ENCODE measurements around the gene NRP1. TPM values are rescaled to one million over a fixed set of nuclear protein-coding genes. Genes with fewer than 3 reads are reported as not detected.
"Not testable (repeated sequence)": the region's sequence is repeated elsewhere in the genome, so short reads cannot be mapped to it uniquely, and the experiment has no call there.

The NRP1 gene
- total and polyA plus RNA-seq, 4 experiments from 2014 or later = 1.6 TPM; not detected in 2

- Mint-ChIP-seq H3K27me3 (no peaks in the 10 kb centered on the region), H3K36me3 (peaks cover 11 to 14% of the 10 kb centered on the region in 2 donors), H3K9me3 (peaks cover 0 to 4% (median 0%) of the 10 kb centered on the region in 8 donors), H3K4me3 (peak overlapping the region; percentile 57 to 81 (median 75)), H3K4me1 (peaks cover 63 to 93% (median 80%) of the 10 kb centered on the region in 4 donors), H3K27ac (peak overlapping the region; percentile 98 to 100 (median 100))
- DNase-seq = peak; percentile 94 to 97 (median 95)
- Histone ChIP-seq H3K9me3 (ENCODE audit: control insufficient read depth in 1 of 2, low read length in 2 of 2) (no peaks in the 10 kb centered on the region), H3K4me3 (ENCODE audit: low read length in 2 of 2) (peak overlapping the region; percentile 10 to 54), H3K27ac (ENCODE audit: low read depth, low read length) (peak overlapping the region; percentile 84), H3K36me3 (ENCODE audit: insufficient read depth, low read length) (no peaks in the 10 kb centered on the region), H3K27me3 (ENCODE audit: insufficient read depth, low read length) (no peaks in the 10 kb centered on the region), H3K4me1 (ENCODE audit: insufficient read depth, low read length) (peaks cover 92% of the 10 kb centered on the region)
- intact Hi-C loops (cut with micrococcal nuclease) = loop anchor here (1.0 to 5.0 kb wide), 6 partner anchors 12 to 792 kb away; partner anchors contain the start of genes CCDC7, EPC1 and ITGB1
- CTCF ChIA-PET (ENCODE audit: partially characterized antibody) = interaction anchor here (0.9 to 18.9 kb wide), 11 partner anchors 9 to 130 kb away, joined by 3 to 346 read pairs (median 4); no protein-coding TSS in a partner anchor
- POLR2A ChIA-PET (ENCODE audit: partially characterized antibody) = interaction anchor here (0.8 to 51.2 kb wide), 21 partner anchors 2 to 1082 kb away, joined by 3 to 2213 read pairs (median 5); partner anchors contain the start of genes CCDC7 and ITGB1
These were observed 195.3 kb downstream of the NRP1 start for GRCh38 chr10:33139181-33139646.

GRCh38 chr10:33138686-33139085, 195.8 kb downstream of the NRP1 start:
- Histone ChIP-seq H3K4me3 (ENCODE audit: low read length in 2 of 2) (peak overlapping the region in 1 of 2 donors; percentile 1), H3K27ac (ENCODE audit: low read depth, low read length) (peak overlapping the region; percentile 84), H3K4me1 (ENCODE audit: insufficient read depth, low read length) (peaks cover 95% of the 10 kb centered on the region)
- not testable (repeated sequence) for DNase-seq; H3K27me3 Mint-ChIP-seq; H3K9me3 ChIP-seq (ENCODE audit: control insufficient read depth in 1 of 2, low read length in 2 of 2); H3K27me3 ChIP-seq (ENCODE audit: insufficient read depth, low read length); H3K36me3 ChIP-seq (ENCODE audit: insufficient read depth, low read length); H3K9me3 Mint-ChIP-seq
- Mint-ChIP-seq H3K36me3 (peaks cover 11 to 16% of the 10 kb centered on the region in 2 donors), H3K4me1 (peaks cover 67 to 94% (median 82%) of the 10 kb centered on the region in 4 donors), H3K4me3 (peak overlapping the region in 7 of 8 donors; percentile 26 to 81 (median 75)), H3K27ac (peak overlapping the region; percentile 98 to 100 (median 100))
- intact Hi-C loops (cut with micrococcal nuclease) = loop anchor here (1.0 to 5.0 kb wide), 6 partner anchors 12 to 791 kb away; partner anchors contain the start of genes CCDC7, EPC1 and ITGB1
- POLR2A ChIA-PET (ENCODE audit: partially characterized antibody) = interaction anchor here (0.8 to 51.2 kb wide), 20 partner anchors 2 to 1082 kb away, joined by 3 to 2213 read pairs (median 6); partner anchors contain the start of genes CCDC7 and ITGB1
- CTCF ChIA-PET (ENCODE audit: partially characterized antibody) = interaction anchor here (0.9 to 18.9 kb wide), 11 partner anchors 9 to 129 kb away, joined by 3 to 346 read pairs (median 4); no protein-coding TSS in a partner anchor

- H3K36me3 Mint-ChIP-seq = peaks cover 7 to 16% of the 10 kb centered on the region in 2 donors
These were observed 197.0 kb downstream of the NRP1 start for GRCh38 chr10:33137356-33138005.

GRCh38 chr10:33136781-33137180, 197.7 kb downstream of the NRP1 start:
- ChIA-PET CTCF (ENCODE audit: partially characterized antibody) (interaction anchor here (1.0 to 18.9 kb wide), 5 partner anchors 9 to 127 kb away, joined by 3 to 346 read pairs (median 26); no protein-coding TSS in a partner anchor), POLR2A (ENCODE audit: partially characterized antibody) (interaction anchor here (1.6 to 51.2 kb wide), 5 partner anchors 0 to 179 kb away, joined by 4 to 2213 read pairs (median 61); partner anchors contain the start of gene ITGB1)
- H3K27ac ChIP-seq (ENCODE audit: low read depth, low read length) = peak overlapping the region; percentile 84

More at GRCh38 chr10:33137356-33138005, 197.0 kb downstream of the NRP1 start:
- CTCF ChIA-PET (ENCODE audit: partially characterized antibody) = interaction anchor here (1.0 to 18.9 kb wide), 7 partner anchors 8 to 128 kb away, joined by 3 to 346 read pairs (median 26); no protein-coding TSS in a partner anchor
- intact Hi-C loops (cut with micrococcal nuclease) = loop anchor here (2.0 to 5.0 kb wide), 3 partner anchors 179 to 790 kb away; partner anchors contain the start of genes CCDC7, EPC1 and ITGB1
- peak overlapping the region in 1 of 2 donors; percentile 16 for H3K4me3 ChIP-seq (ENCODE audit: low read length in 2 of 2)
- no peak for DNase-seq
- H3K9me3 ChIP-seq (ENCODE audit: control insufficient read depth in 1 of 2, low read length in 2 of 2) = no peaks in the 10 kb centered on the region
- Mint-ChIP-seq H3K4me1 (peaks cover 70 to 94% (median 83%) of the 10 kb centered on the region in 4 donors), H3K4me3 (peak overlapping the region; percentile 51 to 79 (median 76)), H3K9me3 (peaks cover 0 to 4% (median 0%) of the 10 kb centered on the region in 8 donors), H3K27me3 (no peaks in the 10 kb centered on the region), H3K27ac (peak overlapping the region; percentile 98 to 100 (median 100))
- no peaks in the 10 kb centered on the region for H3K27me3 ChIP-seq (ENCODE audit: insufficient read depth, low read length)
- POLR2A ChIA-PET (ENCODE audit: partially characterized antibody) = interaction anchor here (1.1 to 51.2 kb wide), 6 partner anchors 1 to 157 kb away, joined by 4 to 2213 read pairs (median 36); no protein-coding TSS in a partner anchor
- peak overlapping the region; percentile 84 for H3K27ac ChIP-seq (ENCODE audit: low read depth, low read length)
- H3K4me1 ChIP-seq (ENCODE audit: insufficient read depth, low read length) = peaks cover 95% of the 10 kb centered on the region
- H3K36me3 ChIP-seq (ENCODE audit: insufficient read depth, low read length) = no peaks in the 10 kb centered on the region

GRCh38 chr10:33136271-33136670, 198.2 kb downstream of the NRP1 start:
- Histone ChIP-seq H3K4me3 (ENCODE audit: low read length in 2 of 2) (peak overlapping the region; percentile 22 to 24), H3K27ac (ENCODE audit: low read depth, low read length) (peak overlapping the region; percentile 84), H3K36me3 (ENCODE audit: insufficient read depth, low read length) (no peaks in the 10 kb centered on the region), H3K4me1 (ENCODE audit: insufficient read depth, low read length) (peaks cover 98% of the 10 kb centered on the region), H3K27me3 (ENCODE audit: insufficient read depth, low read length) (no peaks in the 10 kb centered on the region), H3K9me3 (ENCODE audit: control insufficient read depth in 1 of 2, low read length in 2 of 2) (no peaks in the 10 kb centered on the region)
- peaks cover 75 to 97% (median 86%) of the 10 kb centered on the region in 4 donors for H3K4me1 Mint-ChIP-seq
- peak in 1 of 5 donors; percentile 68 for DNase-seq
- intact Hi-C loops (cut with micrococcal nuclease) = loop anchor here (5.0 kb wide), 2 partner anchors 689 to 789 kb away; partner anchors contain the start of genes CCDC7 and EPC1
- H3K27me3 Mint-ChIP-seq = no peaks in the 10 kb centered on the region
- ChIA-PET CTCF (ENCODE audit: partially characterized antibody) (interaction anchor here (0.7 to 18.9 kb wide), 7 partner anchors 9 to 181 kb away, joined by 3 to 346 read pairs (median 3); no protein-coding TSS in a partner anchor), POLR2A (ENCODE audit: partially characterized antibody) (interaction anchor here (1.6 to 51.2 kb wide), 5 partner anchors 1 to 179 kb away, joined by 4 to 2213 read pairs (median 61); partner anchors contain the start of gene ITGB1)
- peak overlapping the region; percentile 33 to 79 (median 73) for H3K4me3 Mint-ChIP-seq
- H3K27ac Mint-ChIP-seq = peak overlapping the region; percentile 98 to 100 (median 100)
- H3K9me3 Mint-ChIP-seq = peaks cover 0 to 4% (median 0%) of the 10 kb centered on the region in 8 donors
- peaks cover 6 to 16% of the 10 kb centered on the region in 2 donors for H3K36me3 Mint-ChIP-seq

More at GRCh38 chr10:33136781-33137180, 197.7 kb downstream of the NRP1 start:
- Histone ChIP-seq H3K27me3 (ENCODE audit: insufficient read depth, low read length) (no peaks in the 10 kb centered on the region), H3K4me1 (ENCODE audit: insufficient read depth, low read length) (peaks cover 97% of the 10 kb centered on the region), H3K36me3 (ENCODE audit: insufficient read depth, low read length) (no peaks in the 10 kb centered on the region), H3K4me3 (ENCODE audit: low read length in 2 of 2) (peak overlapping the region in 1 of 2 donors; percentile 22), H3K9me3 (ENCODE audit: control insufficient read depth in 1 of 2, low read length in 2 of 2) (no peaks in the 10 kb centered on the region)
- no peaks in the 10 kb centered on the region for H3K27me3 Mint-ChIP-seq
- peaks cover 7 to 16% of the 10 kb centered on the region in 2 donors for H3K36me3 Mint-ChIP-seq
- H3K4me3 Mint-ChIP-seq = peak overlapping the region; percentile 33 to 79 (median 73)
- intact Hi-C loops (cut with micrococcal nuclease) = loop anchor here (5.0 kb wide), 2 partner anchors 689 to 789 kb away; partner anchors contain the start of genes CCDC7 and EPC1
- peak in 1 of 5 donors; percentile 56 for DNase-seq
- peaks cover 74 to 96% (median 85%) of the 10 kb centered on the region in 4 donors for H3K4me1 Mint-ChIP-seq
- peaks cover 0 to 4% (median 0%) of the 10 kb centered on the region in 8 donors for H3K9me3 Mint-ChIP-seq
- H3K27ac Mint-ChIP-seq = peak overlapping the region; percentile 98 to 100 (median 100)

GRCh38 chr10:33134011-33134751, 200.3 kb downstream of the NRP1 start:
- Mint-ChIP-seq H3K4me1 (peaks cover 71 to 97% (median 85%) of the 10 kb centered on the region in 4 donors), H3K27me3 (no peaks in the 10 kb centered on the region), H3K27ac (peak overlapping the region; percentile 89 to 100 (median 100)), H3K36me3 (peaks cover 0 to 13% of the 10 kb centered on the region in 2 donors), H3K4me3 (peak overlapping the region; percentile 13 to 84 (median 62)), H3K9me3 (peaks cover 0 to 3% (median 0%) of the 10 kb centered on the region in 8 donors)
- peak overlapping the region; percentile 84 for H3K27ac ChIP-seq (ENCODE audit: low read depth, low read length)
- POLR2A ChIA-PET (ENCODE audit: partially characterized antibody) = interaction anchor here (0.6 to 51.2 kb wide), 12 partner anchors 3 to 755 kb away, joined by 3 to 2213 read pairs (median 8); partner anchors contain the start of gene ITGB1
- intact Hi-C loops (cut with micrococcal nuclease) = loop anchor here (1.0 to 5.0 kb wide), 3 partner anchors 20 to 757 kb away; no protein-coding TSS in a partner anchor
- no peak overlapping the region for H3K4me3 ChIP-seq (ENCODE audit: low read length in 2 of 2)
- CTCF ChIA-PET (ENCODE audit: partially characterized antibody) = interaction anchor here (0.6 to 18.9 kb wide), 21 partner anchors 7 to 153 kb away, joined by 3 to 346 read pairs (median 4); no protein-coding TSS in a partner anchor
- H3K4me1 ChIP-seq (ENCODE audit: insufficient read depth, low read length) = peaks cover 98% of the 10 kb centered on the region
- peak; percentile 59 to 96 (median 73) for DNase-seq
- H3K36me3 ChIP-seq (ENCODE audit: insufficient read depth, low read length) = no peaks in the 10 kb centered on the region
- no peaks in the 10 kb centered on the region for H3K27me3 ChIP-seq (ENCODE audit: insufficient read depth, low read length)
- H3K9me3 ChIP-seq (ENCODE audit: control insufficient read depth in 1 of 2, low read length in 2 of 2) = no peaks in the 10 kb centered on the region
